Panc1 (cell line): ENCODE data around the gene CUL4A. TPM values are rescaled to one million over a fixed set of nuclear protein-coding genes. Genes with fewer than 3 reads are reported as not detected.

ENCODE experiments used
- ATAC-seq: fragments of 200-7000 bp; cut with Tn5 transposase; 2 replicates; pipeline ENCODE4 v1.9.1; 2020; ENCODE audit warnings: mild to moderate bottlenecking, moderate library complexity
- BruUV-seq: library from RNA; stranded (reverse); fragments of 400-500 nt; replicated peaks from 2 replicates; lab custom pipeline; 2021; lab: Mats Ljungman, UMichigan
- CTCF ChIA-PET: fragments of 300-600 bp; sonication (Branson Sonifier 250); formaldehyde crosslinking; loops from one replicate; lab custom pipeline; 2022; ENCODE audit warnings: antibody characterized with exemption; lab: Charles Lee
- POLR2A ChIA-PET: fragments of 300-600 bp; sonication (Branson Sonifier 250); formaldehyde crosslinking; loops from one replicate; lab custom pipeline; 2022; ENCODE audit warnings: antibody characterized with exemption; lab: Charles Lee
- DNase-seq: peaks from one replicate; pipeline ENCODE4 v3.0.0-alpha.2; 2010; ENCODE audit warnings: low read depth, low spot score
- H3K27ac ChIP-seq: 2 replicates; pipeline ENCODE4 v1.5.1; 2011; ENCODE audit warnings: mild to moderate bottlenecking, low read length, inconsistent platforms
- H3K27me3 ChIP-seq: fragments of 200-500 bp; sonication (Bioruptor generic); 2 replicates; pipeline ENCODE4 v1.6.0; 2014; ENCODE audit warnings: low read length, inconsistent platforms; ENCODE audit not compliant: control insufficient read depth, insufficient read depth
- H3K36me3 ChIP-seq: fragments of 200-500 bp; sonication (Bioruptor generic); 2 replicates; pipeline ENCODE4 v1.5.1; 2014; ENCODE audit warnings: inconsistent platforms, mild to moderate bottlenecking, low read length, moderate library complexity; ENCODE audit not compliant: control insufficient read depth, insufficient read depth
- H3K4me1 ChIP-seq: 2 replicates; pipeline ENCODE4 v1.5.1; 2011; ENCODE audit warnings: inconsistent platforms, mild to moderate bottlenecking, low read length, moderate library complexity; ENCODE audit not compliant: control insufficient read depth, insufficient read depth
- H3K4me3 ChIP-seq, 2 experiments: 2 replicates each; pipeline ENCODE4 v1.5.1; 2011 to 2012; ENCODE audit warnings: low read depth in 2 of 2, low read length in 2 of 2, mild to moderate bottlenecking in 2 of 2, inconsistent platforms in 1 of 2, moderate library complexity in 1 of 2
- H3K9me3 ChIP-seq: fragments of 200-500 bp; sonication (Bioruptor generic); 2 replicates; pipeline ENCODE4 v1.5.1; 2014; ENCODE audit warnings: low read depth, mild to moderate bottlenecking, inconsistent platforms, low read length, moderate library complexity; ENCODE audit not compliant: control insufficient read depth, insufficient read depth
- POLR2AphosphoS5 ChIP-seq: IDR thresholded peaks from 2 replicates; pipeline ENCODE4 v1.6.1; 2012; ENCODE audit warnings: mild to moderate bottlenecking, low read depth, low read length, moderate library complexity
- SIN3A ChIP-seq: IDR thresholded peaks from 2 replicates; pipeline ENCODE4 v1.6.1; 2012; ENCODE audit warnings: low read depth, mild to moderate bottlenecking, low read length, moderate library complexity, borderline replicate concordance; ENCODE audit not compliant: insufficient read depth
- TCF7L2 ChIP-seq: IDR thresholded peaks from 2 replicates; pipeline ENCODE4 v1.6.1; 2011; ENCODE audit warnings: mild to moderate bottlenecking, low read depth, low read length, inconsistent platforms
- in situ Hi-C: cut with HindIII; loops from 2 replicates; pipeline ENCODE4 v1.10.0; 2016; ENCODE audit warnings: low sequenced_read_pairs, low pct_unique_long_range_greater_than_20kb
- intact Hi-C: fragments of 100-400 bp; cut with micrococcal nuclease; formaldehyde crosslinking; loops from one replicate; pipeline ENCODE4 v1.10.0; 2022; ENCODE audit not compliant: unreplicated experiment
- total RNA-seq: library from RNA; stranded (reverse); gene quantifications from one replicate; pipeline ENCODE4 v1.2.1, GENCODE V29; 2021; ENCODE audit not compliant: unreplicated experiment
- TF ChIP-seq, protein P1 (sequence below): fragments of 450-650 bp; IDR thresholded peaks from 2 replicates; pipeline ENCODE4 v1.5.1; 2017; ENCODE audit warnings: mild to moderate bottlenecking
- TF ChIP-seq, protein P2 (sequence below), 2 experiments: IDR thresholded peaks; 2 replicates each; pipeline ENCODE4 v1.6.1; 2011 to 2012; ENCODE audit warnings: low read depth in 2 of 2, control low read depth in 1 of 2, low read length in 1 of 2, mild to moderate bottlenecking in 1 of 2, moderate library complexity in 1 of 2; ENCODE audit not compliant: insufficient read depth in 1 of 2

The CUL4A gene
- total RNA-seq, 1 experiment from 2014 or later, result 80.8 TPM

DNA sequence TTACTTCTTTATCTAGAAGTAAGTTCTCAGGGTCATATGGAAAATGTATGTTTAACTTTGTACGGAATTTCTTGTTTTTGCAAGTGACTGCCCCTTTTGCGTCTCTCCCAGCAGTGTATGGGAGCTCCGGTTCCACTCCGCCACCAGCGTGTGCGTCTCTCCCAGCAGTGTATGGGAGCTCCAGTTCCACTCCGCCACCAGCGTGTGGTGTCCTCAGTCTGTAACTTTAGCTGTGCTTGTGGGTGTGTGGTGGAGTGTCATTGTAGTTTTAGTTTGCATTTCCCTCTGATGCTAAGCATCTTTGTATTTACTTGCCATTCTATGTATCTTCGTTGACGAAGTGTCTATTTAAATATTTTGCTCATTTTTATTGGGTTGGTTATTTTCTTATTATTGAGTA lies 2.4 kb downstream of the CUL4A start:
- H3K4me3 ChIP-seq, result no peak overlapping the region
- H3K9me3 ChIP-seq, result no peaks in the 10 kb centered on the region
- peaks cover 4% of the 10 kb centered on the region for H3K36me3 ChIP-seq
- in situ Hi-C loops (no loop called here), intact Hi-C loops (no loop called here)
- H3K27me3 ChIP-seq, result no peaks in the 10 kb centered on the region
- POLR2A ChIA-PET, result no interaction called here
- H3K27ac ChIP-seq, result no peak overlapping the region
- TF ChIP-seq, protein P1, sequence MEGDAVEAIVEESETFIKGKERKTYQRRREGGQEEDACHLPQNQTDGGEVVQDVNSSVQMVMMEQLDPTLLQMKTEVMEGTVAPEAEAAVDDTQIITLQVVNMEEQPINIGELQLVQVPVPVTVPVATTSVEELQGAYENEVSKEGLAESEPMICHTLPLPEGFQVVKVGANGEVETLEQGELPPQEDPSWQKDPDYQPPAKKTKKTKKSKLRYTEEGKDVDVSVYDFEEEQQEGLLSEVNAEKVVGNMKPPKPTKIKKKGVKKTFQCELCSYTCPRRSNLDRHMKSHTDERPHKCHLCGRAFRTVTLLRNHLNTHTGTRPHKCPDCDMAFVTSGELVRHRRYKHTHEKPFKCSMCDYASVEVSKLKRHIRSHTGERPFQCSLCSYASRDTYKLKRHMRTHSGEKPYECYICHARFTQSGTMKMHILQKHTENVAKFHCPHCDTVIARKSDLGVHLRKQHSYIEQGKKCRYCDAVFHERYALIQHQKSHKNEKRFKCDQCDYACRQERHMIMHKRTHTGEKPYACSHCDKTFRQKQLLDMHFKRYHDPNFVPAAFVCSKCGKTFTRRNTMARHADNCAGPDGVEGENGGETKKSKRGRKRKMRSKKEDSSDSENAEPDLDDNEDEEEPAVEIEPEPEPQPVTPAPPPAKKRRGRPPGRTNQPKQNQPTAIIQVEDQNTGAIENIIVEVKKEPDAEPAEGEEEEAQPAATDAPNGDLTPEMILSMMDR, result peak; percentile 10; the same call in 1 of the 2 replicates
- TF ChIP-seq SIN3A, result no peak
- no peak for TF ChIP-seq POLR2AphosphoS5
- no peak for TF ChIP-seq TCF7L2
- TF ChIP-seq, protein P2, sequence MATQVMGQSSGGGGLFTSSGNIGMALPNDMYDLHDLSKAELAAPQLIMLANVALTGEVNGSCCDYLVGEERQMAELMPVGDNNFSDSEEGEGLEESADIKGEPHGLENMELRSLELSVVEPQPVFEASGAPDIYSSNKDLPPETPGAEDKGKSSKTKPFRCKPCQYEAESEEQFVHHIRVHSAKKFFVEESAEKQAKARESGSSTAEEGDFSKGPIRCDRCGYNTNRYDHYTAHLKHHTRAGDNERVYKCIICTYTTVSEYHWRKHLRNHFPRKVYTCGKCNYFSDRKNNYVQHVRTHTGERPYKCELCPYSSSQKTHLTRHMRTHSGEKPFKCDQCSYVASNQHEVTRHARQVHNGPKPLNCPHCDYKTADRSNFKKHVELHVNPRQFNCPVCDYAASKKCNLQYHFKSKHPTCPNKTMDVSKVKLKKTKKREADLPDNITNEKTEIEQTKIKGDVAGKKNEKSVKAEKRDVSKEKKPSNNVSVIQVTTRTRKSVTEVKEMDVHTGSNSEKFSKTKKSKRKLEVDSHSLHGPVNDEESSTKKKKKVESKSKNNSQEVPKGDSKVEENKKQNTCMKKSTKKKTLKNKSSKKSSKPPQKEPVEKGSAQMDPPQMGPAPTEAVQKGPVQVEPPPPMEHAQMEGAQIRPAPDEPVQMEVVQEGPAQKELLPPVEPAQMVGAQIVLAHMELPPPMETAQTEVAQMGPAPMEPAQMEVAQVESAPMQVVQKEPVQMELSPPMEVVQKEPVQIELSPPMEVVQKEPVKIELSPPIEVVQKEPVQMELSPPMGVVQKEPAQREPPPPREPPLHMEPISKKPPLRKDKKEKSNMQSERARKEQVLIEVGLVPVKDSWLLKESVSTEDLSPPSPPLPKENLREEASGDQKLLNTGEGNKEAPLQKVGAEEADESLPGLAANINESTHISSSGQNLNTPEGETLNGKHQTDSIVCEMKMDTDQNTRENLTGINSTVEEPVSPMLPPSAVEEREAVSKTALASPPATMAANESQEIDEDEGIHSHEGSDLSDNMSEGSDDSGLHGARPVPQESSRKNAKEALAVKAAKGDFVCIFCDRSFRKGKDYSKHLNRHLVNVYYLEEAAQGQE (IDR thresholded peaks at IDR 0.05; ENCODE audit: insufficient read depth in 1 of 2, low read depth in 2 of 2, low read length in 1 of 2), result no peak
- BruUV-seq, result no TSS peak
- ATAC-seq, result no peak
- CTCF ChIA-PET, result no interaction called here
- no peak for DNase-seq
- H3K4me1 ChIP-seq, result peaks cover 22% of the 10 kb centered on the region

DNA sequence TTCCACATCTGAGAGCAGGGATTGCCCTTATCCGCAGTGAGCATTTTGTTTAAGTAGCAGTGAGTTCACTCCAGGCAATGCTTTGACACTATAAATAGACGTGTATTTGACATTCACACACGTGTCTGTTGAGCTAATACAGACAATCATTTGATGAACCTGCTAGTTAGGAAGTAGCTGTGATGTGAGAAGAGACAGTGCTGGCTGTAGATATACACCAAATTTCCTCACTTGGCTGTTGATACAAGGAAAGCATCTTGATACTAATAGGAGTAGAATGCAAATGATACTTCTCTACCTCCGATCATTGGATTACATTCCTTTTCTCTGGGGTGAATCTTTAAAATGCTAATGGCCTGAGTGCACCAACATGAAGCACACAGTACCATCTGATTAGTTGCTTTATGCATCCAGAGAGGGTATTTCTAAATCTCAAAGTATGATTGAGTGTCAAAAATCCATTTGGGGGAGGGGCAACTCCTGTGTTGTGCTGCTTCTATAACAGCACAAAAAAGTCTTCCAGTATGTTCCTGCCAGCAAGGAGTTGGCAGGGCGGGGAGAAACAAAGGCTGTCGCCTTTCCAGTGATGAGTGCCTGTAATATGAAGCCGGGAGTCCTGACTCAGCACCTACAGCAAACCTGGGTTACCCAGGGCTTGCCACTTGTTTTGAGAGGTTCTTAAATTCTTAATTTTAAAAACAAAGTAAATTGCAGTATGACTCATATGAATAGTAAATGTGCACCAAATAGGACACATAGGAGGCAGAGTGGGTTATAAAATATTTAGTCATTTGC lies 7.0 kb downstream of the CUL4A start:
- intact Hi-C loops, result no loop called here
- H3K4me3 ChIP-seq, result no peak overlapping the region
- no peaks in the 10 kb centered on the region for H3K27me3 ChIP-seq
- ATAC-seq (peak; percentile 84), DNase-seq (no peak)
- in situ Hi-C loops, result no loop called here
- TF ChIP-seq, protein P2 (IDR thresholded peaks at IDR 0.05; ENCODE audit: insufficient read depth in 1 of 2, low read depth in 2 of 2, low read length in 1 of 2), result no peak
- TF ChIP-seq SIN3A (no peak), TCF7L2 (no peak), POLR2AphosphoS5 (no peak)
- TF ChIP-seq, protein P1, result no peak
- ChIA-PET POLR2A (no interaction called here), CTCF (no interaction called here)
- no peaks in the 10 kb centered on the region for H3K9me3 ChIP-seq
- H3K27ac ChIP-seq, result peak overlapping the region; percentile 29; the same call in 1 of the 2 replicates
- H3K4me1 ChIP-seq, result peaks cover 16% of the 10 kb centered on the region
- no TSS peak for BruUV-seq
- no peaks in the 10 kb centered on the region; the same call in 1 of the 2 replicates for H3K36me3 ChIP-seq
